GM12878 (cell line): ENCODE data around the gene NHEJ1.

ENCODE experiments used
- ASH2L ChIP-seq: fragments of 300-600, 200-600 bp; sonication (generic); IDR thresholded peaks from 2 replicates; pipeline ENCODE4 v1.6.1; 2017; ENCODE audit warnings: low read depth, mild to moderate bottlenecking, borderline replicate concordance
- BRCA1 ChIP-seq: IDR thresholded peaks from 2 replicates; pipeline ENCODE4 v1.6.1; 2011; ENCODE audit warnings: low read depth, low read length, improper control_type of control experiment
- EZH2 ChIP-seq: IDR thresholded peaks from 2 replicates; pipeline ENCODE4 v1.6.1; 2012; ENCODE audit warnings: low read depth, mild to moderate bottlenecking, control low read depth, inconsistent platforms, low read length, borderline replicate concordance; ENCODE audit not compliant: control insufficient read depth
- TARDBP ChIP-seq: IDR thresholded peaks from 2 replicates; pipeline ENCODE4 v1.6.1; 2016; ENCODE audit warnings: borderline replicate concordance

DNA sequence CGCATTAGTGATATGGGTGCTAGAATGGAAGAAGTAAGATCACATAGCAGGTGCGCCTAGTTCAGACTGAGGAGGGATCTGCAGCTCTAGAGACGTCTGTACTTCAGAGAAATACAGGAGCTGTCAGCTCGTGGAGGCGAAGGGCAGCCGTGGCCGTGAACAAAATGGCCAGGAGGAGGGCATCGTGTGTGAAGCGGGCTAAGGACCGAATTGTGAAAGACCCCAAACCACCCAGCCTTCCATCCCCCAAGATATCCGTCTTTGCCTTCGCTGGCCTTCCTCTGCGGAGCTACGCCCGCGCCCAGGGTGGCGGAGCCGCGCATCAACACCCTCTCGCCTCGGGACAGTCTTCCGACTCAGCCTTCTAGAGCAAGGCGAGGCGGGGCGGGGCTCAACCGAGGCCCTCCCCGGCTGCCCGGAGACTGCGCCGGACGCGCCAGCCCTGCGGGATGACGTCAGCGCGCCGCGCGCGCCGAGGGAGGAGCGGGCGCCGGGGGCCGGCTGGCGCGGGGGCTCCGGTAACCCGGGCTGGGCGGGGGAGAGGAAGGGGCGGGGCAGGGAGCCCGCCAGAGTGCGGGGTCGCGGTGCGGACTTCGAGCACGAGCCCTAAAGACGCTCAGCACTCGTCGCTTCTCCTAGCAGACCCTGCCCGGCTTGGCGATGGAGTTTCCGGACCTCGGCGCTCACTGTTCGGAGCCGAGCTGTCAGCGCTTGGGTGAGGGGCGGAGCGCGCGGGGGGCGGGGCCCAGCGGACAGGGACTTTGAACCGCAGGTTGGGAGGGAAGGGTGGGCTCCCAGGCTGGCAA lies 45.9 kb upstream of the NHEJ1 start, which contains the start of gene ZFAND2B:
- TF ChIP-seq TARDBP: no peak
- no peak for TF ChIP-seq BRCA1
- no peak for TF ChIP-seq ASH2L
- no peak for TF ChIP-seq EZH2
